Thymus (tissue), 11 donors: Measurements from ENCODE around the gene ERCC1. TPM values are rescaled to one million over a fixed set of nuclear protein-coding genes. Genes with fewer than 3 reads are reported as not detected.

ENCODE experiments used
- DNase-seq, 9 donors: peaks; one replicate each; pipeline ENCODE4 v3.0.0-alpha.2; 2013; ENCODE audit warnings: low spot score in 9 of 9, low read depth in 6 of 9, missing footprints in 1 of 9
- H3K27ac ChIP-seq, 2 donors: one replicate each; pipeline ENCODE4 v1.5.1; 2013; ENCODE audit warnings: control low read depth in 1 of 2, low read depth in 1 of 2, low read length in 1 of 2, mild to moderate bottlenecking in 1 of 2, moderate library complexity in 1 of 2
- H3K27me3 ChIP-seq, 2 donors: one replicate each; pipeline ENCODE4 v1.5.1; 2013; ENCODE audit warnings: low read length in 1 of 2; ENCODE audit not compliant: control insufficient read depth in 2 of 2, insufficient read depth in 1 of 2
- H3K36me3 ChIP-seq, 2 donors: one replicate each; pipeline ENCODE4 v1.5.1; 2013; ENCODE audit warnings: low read length in 1 of 2, mild to moderate bottlenecking in 1 of 2, moderate library complexity in 1 of 2; ENCODE audit not compliant: control insufficient read depth in 2 of 2, insufficient read depth in 2 of 2
- H3K4me1 ChIP-seq, 2 donors: one replicate each; pipeline ENCODE4 v1.5.1; 2013; ENCODE audit warnings: low read length in 2 of 2; ENCODE audit not compliant: control insufficient read depth in 2 of 2, insufficient read depth in 2 of 2
- H3K4me3 ChIP-seq, 2 donors: one replicate each; pipeline ENCODE4 v1.5.1; 2013; ENCODE audit warnings: low read length in 2 of 2, control low read depth in 1 of 2, mild to moderate bottlenecking in 1 of 2
- H3K9me3 ChIP-seq, 2 donors: one replicate each; pipeline ENCODE4 v1.5.1; 2013; ENCODE audit warnings: low read length in 1 of 2, mild to moderate bottlenecking in 1 of 2; ENCODE audit not compliant: control insufficient read depth in 2 of 2, insufficient read depth in 1 of 2
- WGBS: extraction: QIAGEN DNeasy Blood & Tissue Kit; methylation state at CpG from one replicate; pipeline ENCODE4 v1.1.7; 2013; 5-methylcytosine and 5-hydroxymethylcytosine counted together
- polyA plus RNA-seq: library from polyadenylated mRNA; stranded (reverse); fragments of 200-250 nt; gene quantifications from one replicate; pipeline ENCODE4 v1.2.3, GENCODE V29; 2013
- total RNA-seq: library from RNA; stranded (reverse); fragments of 120-200 nt; gene quantifications from one replicate; pipeline ENCODE4 v1.2.4, GENCODE V29; 2013
- donor health status: healthy.

ERCC1 gene
- total and polyA plus RNA-seq, 2 donors: 42.6 to 61.6 TPM

DNA sequence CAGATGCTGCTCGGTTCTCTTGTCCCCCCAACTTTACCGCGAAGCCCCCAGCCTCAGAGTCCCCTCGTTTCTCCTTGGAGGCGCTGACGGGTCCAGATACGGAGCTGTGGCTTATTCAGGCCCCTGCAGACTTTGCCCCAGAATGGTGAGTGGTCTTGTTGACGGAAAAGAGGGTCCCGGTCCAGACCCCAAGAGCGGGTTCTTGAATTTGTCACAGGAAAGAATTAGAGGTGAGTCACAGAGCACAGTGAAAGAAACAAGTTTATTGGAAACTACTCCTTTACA lies 16.7 kb downstream of the ERCC1 start:
- peaks cover 12 to 36% of the 10 kb centered on the region in 2 donors for H3K4me1 ChIP-seq
- no peak overlapping the region for H3K27ac ChIP-seq
- 5% methylated on average over 10 of the region's 10 CpGs for WGBS
- no peak for DNase-seq
- H3K27me3 ChIP-seq: peaks cover 30 to 41% of the 10 kb centered on the region in 2 donors
- H3K36me3 ChIP-seq: peaks cover 0 to 3% of the 10 kb centered on the region in 2 donors
- peaks cover 0 to 15% of the 10 kb centered on the region in 2 donors for H3K9me3 ChIP-seq
- H3K4me3 ChIP-seq: peak overlapping the region; percentile 60 to 70

- H3K27me3 ChIP-seq: peaks cover 30 to 46% of the 10 kb centered on the region in 2 donors
- peaks cover 12 to 36% of the 10 kb centered on the region in 2 donors for H3K4me1 ChIP-seq
- DNase-seq: peak in 8 of 9 donors; percentile 72 to 94 (median 84)
- peak within 1 kb of the TSS; percentile 85 to 90 for H3K27ac ChIP-seq
- WGBS: under 1% methylated on average over 51 of the region's 51 CpGs
- peaks cover 0 to 3% of the 10 kb centered on the region in 2 donors for H3K36me3 ChIP-seq
- H3K9me3 ChIP-seq: peaks cover 0 to 15% of the 10 kb centered on the region in 2 donors
- peak within 1 kb of the TSS; percentile 60 to 70 for H3K4me3 ChIP-seq
These were observed 17.3 kb downstream of the ERCC1 start, which contains the start of gene POLR1G for GRCh38 chr19:45406226-45407090. POLR1G (plus strand) TSS chr19:45406644; CDS start chr19:45406697, 53 bp downstream.

GRCh38 chr19:45405435-45406225 lies 18.1 kb downstream of the ERCC1 start:
- Histone ChIP-seq H3K4me3 (peak overlapping the region; percentile 60 to 70), H3K4me1 (peaks cover 12 to 36% of the 10 kb centered on the region in 2 donors), H3K27ac (peak overlapping the region; percentile 85 to 90), H3K36me3 (peaks cover 0 to 3% of the 10 kb centered on the region in 2 donors), H3K9me3 (peaks cover 0 to 15% of the 10 kb centered on the region in 2 donors), H3K27me3 (peaks cover 30 to 49% of the 10 kb centered on the region in 2 donors)
- under 1% methylated on average over 48 of the region's 48 CpGs for whole genome bisulfite sequencing
- peak; percentile 58 to 91 (median 74) for DNase-seq

DNA sequence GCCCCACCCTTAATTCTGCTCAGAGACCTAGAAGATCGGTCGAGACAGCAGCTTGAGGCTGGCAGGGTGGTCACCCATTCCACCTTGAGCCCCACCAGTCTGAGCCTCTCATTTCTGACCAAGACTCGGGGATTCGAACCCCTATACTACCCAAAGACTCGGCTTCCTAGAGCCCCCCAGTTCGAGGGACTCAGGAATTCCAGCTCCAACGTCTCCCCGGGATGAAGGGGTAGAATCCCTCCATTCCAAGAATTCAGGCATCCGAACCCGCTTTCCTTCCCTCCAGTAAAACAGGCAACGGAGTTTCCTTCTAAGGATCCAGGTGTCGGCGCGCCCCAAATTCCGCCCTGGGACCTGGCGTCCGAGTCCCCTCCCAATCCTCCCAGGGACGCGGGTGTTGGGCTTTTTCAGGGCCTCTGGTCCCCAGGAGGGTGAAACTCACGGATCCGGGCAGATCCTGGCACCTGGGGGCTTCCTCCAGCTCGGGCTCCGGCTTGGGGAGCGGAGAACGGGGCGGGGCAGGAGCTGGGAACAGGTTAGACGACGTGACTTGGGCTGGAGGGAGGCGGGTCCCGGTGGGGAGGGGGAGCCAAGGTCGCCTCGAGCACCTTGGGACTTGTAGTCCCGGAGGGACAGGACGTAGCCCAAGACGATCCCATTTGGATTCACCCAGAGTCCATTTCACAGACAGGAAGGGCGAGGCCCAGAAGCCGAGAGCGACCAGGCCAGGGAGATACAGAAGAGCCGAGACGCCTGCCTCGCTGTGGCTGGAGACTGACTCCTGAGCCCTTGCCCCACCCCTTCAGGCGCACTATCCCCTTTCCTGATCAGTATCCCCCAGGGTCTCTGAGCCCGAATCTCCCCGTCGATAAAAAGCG lies 18.9 kb downstream of the ERCC1 start, which contains the start of gene PPP1R13L:
Gene PPP1R13L (minus strand): TSS at position 513 of the 878 bp plus-strand sequence. CDS start 6,751 bp downstream, outside the sequence.
- 5% methylated on average over 46 of the region's 46 CpGs for WGBS
- peaks cover 12 to 36% of the 10 kb centered on the region in 2 donors for H3K4me1 ChIP-seq

DNA sequence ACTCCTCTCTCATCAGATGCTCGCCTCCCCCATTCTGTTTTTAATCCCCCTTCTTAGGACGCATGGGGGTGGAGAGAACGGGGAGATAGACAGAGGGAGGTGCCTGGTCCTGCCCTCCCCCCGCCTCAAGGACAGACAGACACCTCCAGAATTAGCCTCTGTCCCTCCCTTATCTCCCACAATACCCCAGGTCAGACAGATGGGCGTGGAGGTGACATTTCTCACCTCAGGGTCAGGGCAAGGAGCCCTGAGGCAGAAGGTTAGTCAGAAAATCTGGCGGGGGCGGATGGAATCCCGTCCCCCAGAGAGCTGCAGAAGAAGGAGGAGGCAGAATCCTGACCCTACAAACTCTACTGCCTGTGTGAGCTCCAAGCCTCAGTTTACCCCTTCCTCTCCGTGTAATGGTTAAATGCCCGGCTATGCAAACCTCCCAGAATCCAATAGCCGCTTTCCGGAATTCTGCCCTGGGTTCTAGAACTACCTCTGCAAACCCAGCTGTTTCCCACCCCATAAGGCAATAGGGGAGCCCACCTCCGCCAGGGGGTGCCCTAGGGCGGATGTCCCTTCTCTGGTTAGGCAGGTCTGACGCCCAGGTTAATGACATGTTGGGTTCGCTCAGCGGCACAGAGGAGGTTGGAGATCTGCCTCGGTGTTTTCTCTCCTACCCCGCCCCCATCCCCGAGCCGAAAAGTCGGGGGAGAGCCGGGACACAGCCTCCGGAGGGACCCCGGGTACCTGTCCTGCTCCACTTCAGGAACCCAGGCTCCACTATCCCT lies 19.7 kb downstream of the ERCC1 start:
- DNase-seq: peak in 2 of 9 donors; percentile 50 to 69
- H3K4me1 ChIP-seq: peaks cover 12 to 36% of the 10 kb centered on the region in 2 donors
- H3K27ac ChIP-seq: peak overlapping the region in 1 of 2 donors; percentile 15
- H3K4me3 ChIP-seq: peak overlapping the region; percentile 60 to 70
- peaks cover 30 to 63% of the 10 kb centered on the region in 2 donors for H3K27me3 ChIP-seq
- peaks cover 0 to 3% of the 10 kb centered on the region in 2 donors for H3K36me3 ChIP-seq
- peaks cover 0 to 15% of the 10 kb centered on the region in 2 donors for H3K9me3 ChIP-seq
- WGBS: 30% methylated on average over 25 of the region's 25 CpGs

More for the DNA sequence above, 18.9 kb downstream of the ERCC1 start, which contains the start of gene PPP1R13L:
- peaks cover 30 to 55% of the 10 kb centered on the region in 2 donors for H3K27me3 ChIP-seq
- peak in 3 of 9 donors; percentile 48 to 65 (median 58) for DNase-seq
- peak within 1 kb of the TSS; percentile 60 to 70 for H3K4me3 ChIP-seq
- H3K27ac ChIP-seq: peak within 1 kb of the TSS; percentile 85 to 90
- peaks cover 0 to 3% of the 10 kb centered on the region in 2 donors for H3K36me3 ChIP-seq
- peaks cover 0 to 15% of the 10 kb centered on the region in 2 donors for H3K9me3 ChIP-seq

DNA sequence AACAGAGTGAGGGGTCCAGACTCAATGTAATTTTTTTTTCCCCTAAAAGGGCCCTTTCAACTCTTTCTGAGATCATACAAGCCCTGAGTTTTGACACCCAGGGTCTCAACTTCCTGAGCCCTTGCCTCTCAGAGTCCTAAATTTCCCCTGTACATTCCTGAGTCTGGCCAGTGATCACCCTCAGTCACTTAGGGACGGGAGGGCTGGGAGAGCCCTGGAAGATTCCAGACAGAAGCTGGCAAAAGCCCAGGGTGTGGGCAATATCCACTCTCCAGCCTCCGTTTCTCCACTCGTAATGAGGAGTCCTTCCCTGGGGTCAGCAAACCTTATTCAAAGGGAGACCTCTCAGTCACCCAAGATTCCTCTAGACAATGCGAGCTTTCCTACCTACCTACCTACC lies 20.4 kb downstream of the ERCC1 start:
- Histone ChIP-seq H3K27me3 (peaks cover 31 to 70% of the 10 kb centered on the region in 2 donors), H3K4me1 (peaks cover 12 to 36% of the 10 kb centered on the region in 2 donors)

DNA sequence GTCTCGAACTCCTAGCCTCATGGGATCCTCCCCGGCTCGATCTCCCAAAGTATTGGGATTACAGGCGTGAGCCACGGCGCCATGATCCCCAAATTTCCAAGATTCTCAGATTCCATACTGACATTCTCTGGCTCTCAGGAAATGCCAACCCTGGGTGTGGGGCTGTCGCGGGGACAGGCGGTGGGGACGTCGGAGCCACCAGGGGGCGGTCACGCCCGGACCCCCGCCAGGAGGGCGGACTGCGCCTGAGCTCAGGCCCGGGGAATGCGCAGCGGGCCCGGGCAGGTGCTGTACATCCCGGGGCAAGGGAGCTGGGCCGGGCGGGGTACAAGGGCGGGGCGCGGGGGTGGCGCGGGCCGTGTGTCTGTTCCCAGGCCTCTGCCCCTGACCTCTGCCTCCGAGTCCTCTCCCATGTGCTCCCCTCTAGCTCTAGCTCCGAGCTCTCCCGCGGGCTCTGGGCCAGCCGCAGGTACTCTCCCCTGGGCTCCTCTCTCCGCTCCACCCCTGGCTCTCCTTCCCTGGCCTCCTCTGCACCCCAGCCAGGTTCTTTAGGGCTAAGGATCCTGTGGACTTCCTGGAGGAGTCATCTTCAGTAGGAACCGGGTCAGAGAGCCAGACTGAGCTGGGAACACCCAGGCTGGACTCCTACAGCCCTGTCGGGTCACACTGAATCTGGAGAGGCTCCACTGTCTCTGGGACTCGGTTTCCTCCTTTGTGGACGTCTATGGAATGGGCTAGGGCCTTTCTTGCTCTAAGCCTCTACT lies 21.2 kb downstream of the ERCC1 start:
- H3K4me3 ChIP-seq: no peak overlapping the region
- WGBS: 23% methylated on average over 40 of the region's 40 CpGs
- peak in 3 of 9 donors; percentile 42 to 49 (median 48) for DNase-seq

More for the DNA sequence above, 20.4 kb downstream of the ERCC1 start:
- WGBS: 93% methylated on average over 4 of the region's 4 CpGs
- peaks cover 0 to 2% of the 10 kb centered on the region in 2 donors for H3K36me3 ChIP-seq
- H3K9me3 ChIP-seq: peaks cover 0 to 15% of the 10 kb centered on the region in 2 donors
- no peak for DNase-seq
- H3K27ac ChIP-seq: no peak overlapping the region
- H3K4me3 ChIP-seq: no peak overlapping the region

More for the DNA sequence above, 21.2 kb downstream of the ERCC1 start:
- peaks cover 0 to 15% of the 10 kb centered on the region in 2 donors for H3K9me3 ChIP-seq
- peaks cover 39 to 78% of the 10 kb centered on the region in 2 donors for H3K27me3 ChIP-seq
- H3K36me3 ChIP-seq: no peaks in the 10 kb centered on the region
- peak overlapping the region in 1 of 2 donors; percentile 33 for H3K27ac ChIP-seq
- peaks cover 12 to 40% of the 10 kb centered on the region in 2 donors for H3K4me1 ChIP-seq
